ENCODE results near the gene SLC22A3. TPM values are rescaled to one million over a fixed set of nuclear protein-coding genes. Genes with fewer than 3 reads are reported as not detected.

SLC22A3 gene
- total RNA-seq, 1 experiment from 2014 or later, result 0.07 TPM

- ChIA-PET POLR2A (no interaction called here), RAD21 (ENCODE audit: low non-redundant PET in 1 of 2, low total read pairs in 2 of 2, uncharacterized antibody in 2 of 2, unreplicated experiment in 2 of 2) (no interaction called here)
- no peak for ATAC-seq
Measured at GRCh38 chr6:160435935-160436334, 87.8 kb downstream of the SLC22A3 start.

DNA sequence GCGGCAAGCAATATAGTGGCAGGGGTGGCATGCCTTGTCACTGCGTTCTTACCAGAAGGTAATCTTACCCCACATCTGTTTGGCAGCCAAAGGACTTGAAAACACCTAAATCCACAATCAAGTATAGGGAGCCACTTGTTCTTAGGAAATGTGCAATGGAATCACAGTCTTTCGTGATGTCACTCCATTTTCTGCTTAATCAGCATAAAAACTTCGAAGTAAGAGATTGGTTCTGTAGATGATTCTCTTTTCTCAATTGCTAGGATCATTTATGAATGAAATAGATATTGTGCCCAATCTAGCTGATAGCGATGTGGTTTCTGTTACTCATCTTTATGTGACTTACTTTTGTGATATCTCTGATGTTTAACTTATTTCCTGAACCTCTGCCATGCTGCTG, 89.0 kb downstream of the SLC22A3 start:
- H3K9me3 ChIP-seq (ENCODE audit: control insufficient read depth in 1 of 2, insufficient read depth in 1 of 2, low read depth in 1 of 2, low read length in 2 of 2), result no peaks in the 10 kb centered on the region
- RAD21 ChIA-PET (ENCODE audit: low non-redundant PET in 1 of 2, low total read pairs in 2 of 2, uncharacterized antibody in 2 of 2, unreplicated experiment in 2 of 2), result no interaction called here
- POLR2A ChIA-PET, result no interaction called here
- DNase-seq (ENCODE audit: low read depth, low spot score), result no peak
- no peaks in the 10 kb centered on the region for H3K36me3 ChIP-seq (ENCODE audit: control insufficient read depth in 1 of 2, insufficient read depth in 2 of 2, low read length in 2 of 2)
- H4K20me1 ChIP-seq (ENCODE audit: insufficient read depth), result no peaks in the 10 kb centered on the region
- BruUV-seq (replicated peaks), result no TSS peak
- intact Hi-C loops (cut with micrococcal nuclease), result no loop called here
- no peak overlapping the region for H3K4me3 ChIP-seq (replicated peaks in 1 of 2; ENCODE audit: low read depth in 1 of 2, low read length in 2 of 2)
- H3K9ac ChIP-seq (ENCODE audit: low read length), result no peak overlapping the region
- H3K27me3 ChIP-seq (ENCODE audit: insufficient read depth, low read length), result peaks cover 7% of the 10 kb centered on the region
- H2AFZ ChIP-seq (ENCODE audit: low read depth, low read length, poor library complexity, severe bottlenecking), result no peak overlapping the region
- CTCF ChIA-PET, result no interaction called here
- TF ChIP-seq CBX3 (IDR thresholded peaks at IDR 0.05; ENCODE audit: low read depth), result no peak
- no peak overlapping the region for H3K4me2 ChIP-seq (ENCODE audit: low read length)
- H3K4me1 ChIP-seq (ENCODE audit: control insufficient read depth in 1 of 2, insufficient read depth in 2 of 2, low read length in 2 of 2), result no peaks in the 10 kb centered on the region
- no peak for ATAC-seq
- H3K9me2 ChIP-seq (ENCODE audit: insufficient read depth), result no peaks in the 10 kb centered on the region
- no peaks in the 10 kb centered on the region for H3K79me2 ChIP-seq (ENCODE audit: insufficient read depth, low read length)
- no peak overlapping the region for H3K27ac ChIP-seq (ENCODE audit: low read depth, low read length)

More at GRCh38 chr6:160435935-160436334, 87.8 kb downstream of the SLC22A3 start:
- CTCF ChIA-PET, result no interaction called here
- H3K4me3 ChIP-seq (replicated peaks in 1 of 2; ENCODE audit: low read depth in 1 of 2, low read length in 2 of 2), result no peak overlapping the region
- DNase-seq (ENCODE audit: low read depth, low spot score), result no peak
- H3K27me3 ChIP-seq (ENCODE audit: insufficient read depth, low read length), result peaks cover 7% of the 10 kb centered on the region; the same call in 1 of the 2 replicates
- H3K9me3 ChIP-seq (ENCODE audit: control insufficient read depth in 1 of 2, insufficient read depth in 1 of 2, low read depth in 1 of 2, low read length in 2 of 2), result no peaks in the 10 kb centered on the region
- no peaks in the 10 kb centered on the region for H3K36me3 ChIP-seq (ENCODE audit: control insufficient read depth in 1 of 2, insufficient read depth in 2 of 2, low read length in 2 of 2)
- TF ChIP-seq ELF1 (IDR thresholded peaks at IDR 0.05; ENCODE audit: borderline replicate concordance, low read depth), result no peak
- no peak overlapping the region for H3K9ac ChIP-seq (ENCODE audit: low read length)
- H3K9me2 ChIP-seq (ENCODE audit: insufficient read depth), result no peaks in the 10 kb centered on the region
- no peaks in the 10 kb centered on the region for H4K20me1 ChIP-seq (ENCODE audit: insufficient read depth)
- no TSS peak for BruUV-seq (replicated peaks)
- H3K4me2 ChIP-seq (ENCODE audit: low read length), result no peak overlapping the region
- no peaks in the 10 kb centered on the region for H3K79me2 ChIP-seq (ENCODE audit: insufficient read depth, low read length)
- intact Hi-C loops (cut with micrococcal nuclease), result no loop called here
- H3K4me1 ChIP-seq (ENCODE audit: control insufficient read depth in 1 of 2, insufficient read depth in 2 of 2, low read length in 2 of 2), result no peaks in the 10 kb centered on the region
- no peak overlapping the region for H2AFZ ChIP-seq (ENCODE audit: low read depth, low read length, poor library complexity, severe bottlenecking)
- no peak overlapping the region for H3K27ac ChIP-seq (ENCODE audit: low read depth, low read length)

GRCh38 chr6:160437775-160438174, 89.6 kb downstream of the SLC22A3 start:
- TF ChIP-seq JUND (IDR thresholded peaks at IDR 0.05), result no peak
- no peak for TF ChIP-seq POLR2A (IDR thresholded peaks at IDR 0.05; ENCODE audit: borderline replicate concordance, extremely low read depth, insufficient read depth, insufficient read length)
- ATAC-seq (no peak), DNase-seq (ENCODE audit: low read depth, low spot score) (no peak)
- H3K9me3 ChIP-seq (ENCODE audit: control insufficient read depth in 1 of 2, insufficient read depth in 1 of 2, low read depth in 1 of 2, low read length in 2 of 2), result no peaks in the 10 kb centered on the region
- ChIA-PET CTCF (no interaction called here), POLR2A (no interaction called here), RAD21 (ENCODE audit: low non-redundant PET in 1 of 2, low total read pairs in 2 of 2, uncharacterized antibody in 2 of 2, unreplicated experiment in 2 of 2) (no interaction called here)
- H3K4me1 ChIP-seq (ENCODE audit: control insufficient read depth in 1 of 2, insufficient read depth in 2 of 2, low read length in 2 of 2), result no peaks in the 10 kb centered on the region
- no peak overlapping the region for H3K4me3 ChIP-seq (replicated peaks in 1 of 2; ENCODE audit: low read depth in 1 of 2, low read length in 2 of 2)
- no peaks in the 10 kb centered on the region for H3K9me2 ChIP-seq (ENCODE audit: insufficient read depth)
- H3K79me2 ChIP-seq (ENCODE audit: insufficient read depth, low read length), result no peaks in the 10 kb centered on the region
- no peak overlapping the region for H3K9ac ChIP-seq (ENCODE audit: low read length)
- intact Hi-C loops (cut with micrococcal nuclease), result no loop called here
- H3K27me3 ChIP-seq (ENCODE audit: insufficient read depth, low read length), result peaks cover 11% of the 10 kb centered on the region
- BruUV-seq (replicated peaks), result no TSS peak
- no peaks in the 10 kb centered on the region for H4K20me1 ChIP-seq (ENCODE audit: insufficient read depth)
- no peak overlapping the region for H2AFZ ChIP-seq (ENCODE audit: low read depth, low read length, poor library complexity, severe bottlenecking)
- no peaks in the 10 kb centered on the region for H3K36me3 ChIP-seq (ENCODE audit: control insufficient read depth in 1 of 2, insufficient read depth in 2 of 2, low read length in 2 of 2)
- H3K4me2 ChIP-seq (ENCODE audit: low read length), result no peak overlapping the region
- no peak overlapping the region for H3K27ac ChIP-seq (ENCODE audit: low read depth, low read length)
